GM21526 (cell line): ENCODE results near the gene WRAP73.

Experiments used
- ATAC-seq: cut with Tn5 transposase; IDR thresholded peaks from one replicate; pipeline ENCODE4 v1.9.1; 2021; ENCODE audit warnings: moderate library complexity; ENCODE audit not compliant: unreplicated experiment, low FRiP score

WRAP73 gene

GRCh38 chr1:3617806-3618345, 32.0 kb downstream of the WRAP73 start:
- no peak for ATAC-seq

- no peak for ATAC-seq
These were observed 33.0 kb downstream of the WRAP73 start for GRCh38 chr1:3616861-3617260.

GRCh38 chr1:3614755-3615742, 34.9 kb downstream of the WRAP73 start:
- ATAC-seq: no peak

- ATAC-seq: no peak
These were observed 37.8 kb downstream of the WRAP73 start for GRCh38 chr1:3612123-3612522.

- no peak for ATAC-seq
These were observed 38.5 kb downstream of the WRAP73 start, which contains the start of gene MEGF6 for GRCh38 chr1:3611170-3612019. TSS of gene MEGF6 (minus strand) at chr1:3611508. CDS start at chr1:3611268, 240 bp downstream.

- ATAC-seq: no peak
These were observed 39.3 kb downstream of the WRAP73 start for GRCh38 chr1:3610527-3611169.

- ATAC-seq: no peak
These were observed 40.0 kb downstream of the WRAP73 start for GRCh38 chr1:3609769-3610526.

GRCh38 chr1:3609016-3609768, 40.7 kb downstream of the WRAP73 start:
- no peak for ATAC-seq

GRCh38 chr1:3608154-3608553, 41.7 kb downstream of the WRAP73 start:
- no peak for ATAC-seq

- no peak for ATAC-seq
These were observed 42.2 kb downstream of the WRAP73 start for GRCh38 chr1:3607703-3608065.

- no peak for ATAC-seq
These were observed 42.9 kb downstream of the WRAP73 start for GRCh38 chr1:3606779-3607702.

GRCh38 chr1:3604997-3605823, 44.7 kb downstream of the WRAP73 start:
- ATAC-seq: no peak

GRCh38 chr1:3604468-3604974, 45.4 kb downstream of the WRAP73 start:
- ATAC-seq: no peak

- no peak for ATAC-seq
These were observed 46.1 kb downstream of the WRAP73 start for GRCh38 chr1:3603571-3604467.

- no peak for ATAC-seq
These were observed 46.7 kb downstream of the WRAP73 start for GRCh38 chr1:3603156-3603555.

GRCh38 chr1:3602375-3602774, 47.5 kb downstream of the WRAP73 start:
- no peak for ATAC-seq
